Activated CD4-positive, CD25-positive, alpha-beta regulatory T cell treated with anti-CD3 and anti-CD28 coated beads, Interleukin-2, amount 50 U/mL, for 72 hours (primary cell): ENCODE data around the gene CROCC2.
"Not testable (repeated sequence)": the region's sequence is repeated elsewhere in the genome, so short reads cannot be mapped to it uniquely, and the experiment has no call there.

Experiments
- DNase-seq: peaks from one replicate; pipeline ENCODE4 v3.0.0; 2021

The CROCC2 gene

DNA sequence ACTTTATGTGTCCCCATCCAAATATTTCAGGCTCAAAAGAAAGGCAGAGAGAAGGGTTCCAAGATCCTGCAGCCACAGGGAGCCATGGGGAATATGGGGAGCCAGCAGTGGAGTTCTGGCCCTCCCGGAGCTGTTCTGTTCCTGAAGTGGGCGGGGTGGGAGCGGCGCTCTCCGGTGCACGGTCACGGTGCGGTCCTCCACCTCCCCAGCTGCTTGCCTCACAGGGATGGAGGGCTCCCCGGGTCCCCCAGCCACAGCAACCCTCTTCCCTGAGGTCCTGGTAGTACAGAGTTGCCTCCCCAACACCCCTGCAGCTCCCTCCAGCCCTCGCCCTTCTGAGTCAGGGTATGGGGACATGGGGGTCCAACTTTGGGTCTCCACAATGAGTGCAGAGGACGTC lies 66.1 kb downstream of the CROCC2 start:
- DNase-seq = no peak

GRCh38 chr2:240972636-240973521 lies 66.7 kb downstream of the CROCC2 start:
- DNase-seq = no peak

GRCh38 chr2:240974771-240975572 lies 68.8 kb downstream of the CROCC2 start:
- no peak for DNase-seq

DNA sequence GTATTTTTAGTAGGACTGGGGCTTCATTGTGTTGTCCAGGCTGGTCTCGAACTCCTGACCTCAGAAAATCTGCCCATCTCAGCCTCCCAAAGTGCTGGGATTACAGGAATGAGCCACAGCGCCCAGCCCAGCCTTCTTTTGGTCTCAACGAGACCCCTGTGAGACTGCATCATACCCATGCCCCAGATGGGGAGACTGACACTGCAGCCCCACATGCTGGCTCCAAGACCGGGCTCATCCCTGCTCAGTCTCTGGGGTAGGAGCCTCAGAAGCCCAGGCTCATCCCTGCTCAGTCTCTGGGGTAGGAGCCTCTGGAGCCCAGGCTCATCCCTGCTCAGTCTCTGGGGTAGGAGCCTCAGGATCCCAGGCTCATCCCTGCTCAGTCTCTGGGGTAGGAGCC lies 69.8 kb downstream of the CROCC2 start:
- not testable (repeated sequence) for DNase-seq

DNA sequence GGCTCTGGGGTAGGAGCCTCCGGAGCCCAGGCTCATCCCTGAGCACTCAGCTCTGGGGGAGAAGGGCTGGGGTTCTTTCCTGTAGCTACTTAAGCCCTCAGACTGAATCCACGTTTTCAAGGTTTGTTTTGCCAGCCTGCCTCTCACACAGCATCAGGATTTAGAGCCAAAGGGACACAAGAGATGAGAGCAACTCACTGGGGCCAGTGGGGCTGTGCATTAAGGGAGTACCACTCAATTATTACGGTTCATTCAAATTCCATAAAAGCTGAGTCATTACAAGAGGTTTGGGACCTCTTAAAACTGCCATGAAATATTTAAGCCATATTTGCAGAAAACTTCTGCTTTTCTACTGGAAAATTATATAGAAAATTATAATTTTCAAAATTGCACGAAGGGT lies 75.1 kb downstream of the CROCC2 start:
- no peak for DNase-seq

GRCh38 chr2:240981871-240982800 lies 76.0 kb downstream of the CROCC2 start:
- no peak for DNase-seq

DNA sequence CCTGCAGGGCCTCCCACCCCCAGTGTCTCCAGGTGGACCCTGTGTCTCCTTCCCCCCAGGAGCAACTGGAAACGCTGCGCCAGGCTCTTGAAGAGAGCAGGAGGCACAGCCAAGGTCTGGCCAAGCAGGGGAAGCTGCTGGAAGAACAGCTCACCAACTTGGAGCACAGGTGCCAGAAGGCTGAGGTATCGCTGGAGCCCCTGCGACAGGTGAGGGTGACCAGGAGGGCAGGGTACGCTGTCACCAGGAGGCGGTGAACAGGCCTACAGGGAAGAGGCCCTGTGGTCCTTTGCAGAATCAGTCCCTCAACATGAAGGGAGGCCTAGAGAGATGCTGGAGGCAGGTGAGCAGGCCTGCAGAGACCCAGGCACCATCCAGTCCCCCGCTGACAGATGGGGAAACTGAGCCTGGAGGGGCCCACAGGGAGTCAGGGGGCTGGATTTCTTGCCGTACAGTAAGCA lies 76.7 kb downstream of the CROCC2 start:
- DNase-seq = no peak

DNA sequence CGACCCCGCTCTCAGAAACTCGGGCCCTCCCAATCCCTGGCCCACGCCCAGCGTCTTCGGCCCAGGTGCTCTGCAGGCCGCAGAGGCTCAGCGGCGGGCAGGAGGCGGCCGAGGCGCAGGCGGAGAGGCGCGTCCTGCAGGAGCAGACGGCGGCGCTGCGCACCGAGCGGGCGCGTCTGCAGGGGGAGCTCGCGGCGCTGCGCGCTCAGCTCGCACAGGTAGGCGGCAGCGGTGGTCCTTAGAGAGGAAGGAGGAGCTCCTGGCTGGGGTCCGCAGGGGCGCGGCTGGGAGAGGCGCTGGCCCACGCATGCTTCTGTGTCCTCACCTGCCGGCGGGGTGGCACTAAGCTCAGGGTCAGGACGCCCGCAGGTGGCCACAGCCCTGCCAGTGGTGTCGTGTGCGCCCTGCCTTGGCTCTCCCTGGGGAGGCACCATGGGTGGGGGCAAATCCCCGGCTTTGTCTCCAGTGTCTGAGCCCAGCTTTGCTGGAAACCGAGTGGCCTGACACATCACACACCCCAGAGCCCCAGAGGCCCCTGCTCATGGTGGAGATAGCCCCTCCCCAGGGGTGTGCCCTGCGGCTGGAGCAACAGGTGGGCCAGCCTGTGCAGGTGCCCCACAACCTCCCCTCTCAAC lies 77.3 kb downstream of the CROCC2 start:
- no peak for DNase-seq

DNA sequence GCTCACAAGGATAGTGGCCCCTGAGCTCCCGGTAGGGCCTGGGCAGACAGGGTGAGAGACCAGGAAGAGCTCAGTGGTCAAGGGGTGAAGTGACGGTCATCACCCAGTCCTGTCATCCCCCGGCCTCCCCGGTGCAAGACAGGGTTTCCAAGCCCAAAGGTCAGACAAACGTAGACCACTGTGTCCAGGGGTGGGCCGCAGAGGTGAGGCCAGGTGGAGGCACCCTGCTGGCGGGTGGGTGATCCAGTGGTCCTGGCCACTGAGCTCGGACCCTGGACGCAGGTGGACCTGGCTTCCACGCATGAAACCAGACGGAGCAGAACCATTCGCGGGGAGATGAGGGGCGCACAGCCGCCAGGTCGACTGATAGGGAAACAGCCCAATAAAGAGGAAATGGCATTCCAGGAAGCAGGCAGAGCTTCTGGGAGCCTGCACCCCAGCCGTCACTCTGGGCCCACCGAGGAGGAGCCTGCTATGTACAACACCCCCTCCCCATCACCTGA lies 77.9 kb downstream of the CROCC2 start:
- no peak for DNase-seq

DNA sequence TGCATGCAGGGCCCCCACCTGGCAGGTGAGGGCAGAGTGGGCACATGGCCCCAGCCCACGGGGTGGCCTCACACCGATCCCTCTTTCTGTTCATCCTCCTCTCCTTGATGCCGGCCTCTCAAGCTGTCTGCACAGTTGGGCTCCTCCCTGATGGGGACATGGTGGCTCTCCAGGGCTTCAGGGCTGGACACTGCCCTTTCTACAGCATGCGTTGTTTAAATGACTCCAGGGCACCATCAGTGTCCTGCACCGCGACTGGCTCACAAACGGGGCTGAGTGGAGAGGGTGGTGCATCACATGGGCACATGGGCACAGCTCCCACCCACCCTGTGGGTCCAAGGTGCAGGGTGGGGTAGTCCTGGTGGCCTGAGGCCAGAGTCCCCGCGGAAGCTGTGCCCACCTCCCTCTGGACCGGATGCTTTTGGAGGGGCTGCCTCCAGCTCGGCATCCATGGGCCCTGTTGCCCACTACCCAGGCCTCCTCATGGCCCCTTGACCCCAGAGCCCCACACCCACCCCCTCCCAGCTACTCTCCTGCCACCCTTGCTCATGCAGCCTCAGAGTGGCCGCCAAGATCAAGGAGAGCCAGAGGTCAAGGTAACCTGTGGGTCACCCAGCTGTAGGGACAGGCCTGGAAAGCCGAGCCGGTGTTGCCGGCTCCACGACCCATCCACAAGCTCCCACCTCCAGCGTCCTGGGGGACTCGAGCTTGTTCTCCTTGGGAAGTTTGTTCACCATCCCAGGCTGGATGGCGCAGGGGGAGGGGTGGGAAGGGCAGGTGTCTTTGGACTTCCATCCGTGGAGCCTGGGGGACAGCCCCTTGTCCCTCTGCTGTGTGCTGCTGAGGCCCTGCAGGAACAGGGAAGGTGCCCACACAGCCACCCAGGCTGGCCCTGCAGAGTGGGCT lies 80.0 kb downstream of the CROCC2 start:
- no peak for DNase-seq

DNA sequence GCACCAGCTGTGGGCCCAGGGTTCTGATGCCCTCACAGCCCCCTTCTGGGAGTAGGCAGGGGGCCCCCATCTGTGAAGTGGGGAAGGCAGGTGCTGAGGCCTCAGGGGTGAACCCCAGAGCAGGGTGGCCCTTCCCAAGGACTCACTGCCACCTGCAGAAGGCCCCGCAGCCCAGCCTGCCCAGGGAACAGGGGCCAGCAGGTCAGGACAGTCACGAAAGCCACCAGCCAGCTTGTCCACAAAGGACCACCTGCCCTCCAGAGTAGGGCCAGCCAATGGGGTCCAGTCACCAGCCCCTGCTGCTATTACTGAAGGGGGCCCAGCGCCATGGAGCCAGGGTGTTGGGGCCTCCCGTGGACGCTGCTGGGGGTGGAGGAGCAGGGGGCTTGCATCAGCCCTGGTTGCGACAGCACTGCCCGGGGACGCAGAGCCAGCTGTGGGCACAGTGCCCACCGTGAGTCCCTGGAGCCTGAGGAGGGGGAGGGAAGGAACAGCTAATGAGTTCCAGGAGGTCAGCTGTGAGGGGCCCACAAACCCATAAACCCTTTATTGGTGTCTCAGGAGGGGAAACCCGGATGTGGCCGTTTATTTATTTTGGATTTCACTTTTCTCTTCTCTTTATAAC lies 80.8 kb downstream of the CROCC2 start:
- no peak for DNase-seq

GRCh38 chr2:240987588-240987987 lies 81.5 kb downstream of the CROCC2 start:
- DNase-seq = no peak

DNA sequence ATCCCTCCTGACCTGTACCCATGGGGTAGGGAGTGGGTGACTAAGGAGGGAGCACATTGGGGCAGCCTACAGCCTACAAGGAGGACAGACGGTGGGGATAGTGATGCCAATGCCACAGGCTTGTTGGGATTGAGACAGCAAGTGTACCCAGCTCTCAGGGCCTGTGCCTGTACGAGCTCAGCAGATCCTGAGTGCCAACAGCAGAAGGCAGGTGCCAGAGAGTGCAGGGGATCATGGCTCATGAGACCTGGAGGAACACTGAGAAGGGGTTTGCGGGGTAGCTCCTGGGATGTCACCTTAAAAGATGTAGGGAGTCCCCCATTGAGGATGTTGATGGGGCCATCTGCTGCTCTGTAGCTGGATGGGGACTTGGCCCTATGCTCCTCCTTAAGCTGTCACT lies 82.0 kb downstream of the CROCC2 start:
- no peak for DNase-seq

GRCh38 chr2:240988571-240989271 lies 82.6 kb downstream of the CROCC2 start:
- no peak for DNase-seq

DNA sequence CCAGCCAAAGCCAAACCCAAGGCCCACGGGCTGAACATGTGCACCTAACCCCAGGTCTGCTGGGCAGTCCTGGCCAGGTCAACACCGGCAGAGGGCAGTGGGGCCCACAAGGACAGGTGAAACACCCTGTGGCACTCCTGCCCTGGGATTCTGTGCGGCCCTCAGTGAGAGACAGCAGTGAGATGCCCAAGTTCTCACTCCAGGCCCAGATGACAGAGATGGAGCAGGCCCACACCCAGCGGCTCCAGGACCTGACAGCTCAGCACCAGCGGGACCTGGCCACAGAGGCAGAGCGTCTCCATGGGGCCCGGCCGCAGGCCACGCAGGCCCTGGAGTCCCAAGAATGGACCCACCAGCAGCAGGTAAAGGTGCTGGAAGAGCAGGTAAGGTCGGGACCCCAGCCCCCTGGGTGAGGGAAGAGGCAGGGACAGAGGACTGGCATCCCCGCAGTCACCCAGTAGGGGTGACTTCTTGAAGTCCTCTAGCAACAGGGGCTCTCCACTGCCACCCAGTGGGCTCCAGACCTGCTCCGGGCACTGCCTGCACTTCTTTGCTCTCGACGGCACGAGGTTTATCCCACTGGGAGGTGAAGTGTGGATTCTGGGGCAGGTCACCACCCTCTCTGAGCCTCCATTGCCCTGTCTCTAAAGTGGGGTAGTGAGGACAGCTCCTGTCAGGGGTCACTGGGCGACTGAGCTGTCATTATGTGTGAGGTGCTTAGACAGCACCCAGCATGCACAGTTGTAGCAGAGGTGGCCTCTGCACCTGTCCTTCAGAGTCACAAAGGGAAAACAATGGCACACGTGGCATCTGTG lies 83.5 kb downstream of the CROCC2 start:
- DNase-seq = no peak

DNA sequence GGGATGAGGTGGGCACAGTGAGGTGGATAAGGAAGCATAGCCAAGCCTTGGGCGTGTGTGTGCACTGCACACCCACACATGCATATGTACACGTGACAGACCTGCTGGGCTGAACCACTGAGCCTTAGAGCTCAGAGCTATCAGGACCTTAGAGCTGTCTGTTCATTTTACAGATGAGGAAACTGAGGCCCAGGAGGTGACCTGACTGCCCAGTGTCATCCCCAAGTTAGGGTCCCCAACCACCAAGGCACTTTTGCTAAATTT lies 84.1 kb downstream of the CROCC2 start:
- DNase-seq = no peak

GRCh38 chr2:240990726-240991377 lies 84.7 kb downstream of the CROCC2 start:
- peak; percentile 29 for DNase-seq

GRCh38 chr2:240991378-240992263 lies 85.5 kb downstream of the CROCC2 start:
- DNase-seq = peak; percentile 25
